SK-N-MC (cell line): ENCODE data around the gene LTV1.

Source experiments
- DNase-seq: peaks from one replicate; pipeline ENCODE4 v3.0.0-alpha.2; 2011; ENCODE audit warnings: low read depth, low spot score
- H3K27ac ChIP-seq: fragments of 200-600 bp; sonication (generic); 2 replicates; pipeline ENCODE4 v1.5.1; 2016; ENCODE audit warnings: mixed run types
- H3K36me3 ChIP-seq: fragments of 200-600 bp; sonication (generic); 2 replicates; pipeline ENCODE4 v1.6.1; 2017; ENCODE audit warnings: antibody characterized with exemption, low read length, mixed read lengths; ENCODE audit not compliant: insufficient read depth
- H3K4me3 ChIP-seq: fragments of 200-600 bp; sonication (generic); 2 replicates; pipeline ENCODE4 v1.5.1; 2016
- H3K9ac ChIP-seq: fragments of 200-600 bp; sonication (generic); 2 replicates; pipeline ENCODE4 v1.8.0; 2017; ENCODE audit warnings: mixed run types, mixed read lengths; ENCODE audit not compliant: insufficient read length
- H3K9me3 ChIP-seq: fragments of 200-600 bp; sonication (generic); 2 replicates; pipeline ENCODE4 v1.6.1; 2017; ENCODE audit warnings: low read depth, mild to moderate bottlenecking, antibody characterized with exemption, low read length, moderate library complexity, mixed read lengths
- EZH2 ChIP-seq: fragments of 200-600 bp; sonication (generic); IDR thresholded peaks from one replicate; pipeline ENCODE4 v1.6.1; 2017; ENCODE audit warnings: antibody characterized with exemption
- FOXP2 ChIP-seq: optimal IDR thresholded peaks from 2 replicates; pipeline ENCODE3; 2011; ENCODE audit warnings: mild to moderate bottlenecking, moderate library complexity; ENCODE audit not compliant: insufficient read depth; ENCODE audit errors: extremely low read length, control extremely low read depth
- POLR2AphosphoS5 ChIP-seq: IDR thresholded peaks from 2 replicates; pipeline ENCODE4 v1.6.1; 2012; ENCODE audit warnings: mild to moderate bottlenecking, low read depth, low read length, borderline replicate concordance

The LTV1 gene

DNA sequence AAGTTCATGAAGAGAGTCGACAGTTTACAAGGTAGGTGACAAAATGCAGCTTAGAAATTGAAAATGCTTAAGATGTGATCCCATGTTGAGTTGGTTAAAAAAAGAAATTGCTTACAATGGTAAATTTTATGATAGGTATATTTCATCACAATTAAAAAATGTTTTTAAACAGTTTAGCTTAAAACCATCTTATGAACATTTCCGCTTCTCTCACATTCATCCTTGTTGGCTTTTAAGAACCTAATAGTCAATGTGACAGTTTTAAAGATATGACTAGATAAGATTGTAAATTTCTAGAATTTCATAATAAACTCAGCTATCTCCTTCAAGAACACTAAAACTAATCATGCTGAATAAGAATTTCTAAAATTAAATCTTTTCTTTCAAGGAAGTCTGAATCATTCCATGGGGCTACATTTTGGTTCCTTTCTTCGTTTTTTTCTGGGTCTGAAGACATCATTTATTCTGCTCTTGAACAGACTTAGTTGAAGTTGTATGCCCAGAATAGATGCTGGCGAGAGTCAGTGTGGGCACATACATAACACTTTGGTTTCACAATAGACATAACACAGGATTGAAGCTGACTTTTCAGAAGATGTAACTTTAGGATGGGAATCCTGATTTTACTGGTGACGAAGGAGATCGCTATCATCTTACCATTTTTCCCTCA, 35.9 kb upstream of the LTV1 start:
- no peak for DNase-seq
- Histone ChIP-seq H3K27ac (no peak overlapping the region), H3K4me3 (no peak overlapping the region), H3K36me3 (no peaks in the 10 kb centered on the region), H3K9me3 (no peaks in the 10 kb centered on the region), H3K9ac (no peak overlapping the region)
- no peak for TF ChIP-seq POLR2AphosphoS5

DNA sequence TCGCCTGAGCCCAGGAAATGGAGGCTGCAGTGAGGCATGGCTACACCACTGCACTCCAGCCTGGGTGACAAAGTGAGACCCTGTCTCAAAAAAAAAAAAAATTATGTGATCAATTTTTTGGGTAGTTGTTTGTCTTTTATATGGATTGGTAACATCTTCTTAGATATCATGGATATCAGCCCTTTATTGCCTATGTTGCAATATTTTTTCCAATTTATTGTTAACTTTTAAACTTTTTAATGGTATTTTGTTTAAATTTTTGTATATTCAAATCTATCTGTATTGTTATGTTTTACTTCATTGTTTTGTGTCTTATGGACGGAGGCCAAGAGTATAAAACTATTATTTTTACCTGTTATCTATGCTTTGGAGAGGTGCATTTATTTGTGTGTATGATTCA, 32.4 kb upstream of the LTV1 start:
- TF ChIP-seq EZH2 = no peak
- no peak for TF ChIP-seq POLR2AphosphoS5
- TF ChIP-seq FOXP2 = no peak
- Histone ChIP-seq H3K36me3 (no peaks in the 10 kb centered on the region), H3K4me3 (no peak overlapping the region), H3K9me3 (no peaks in the 10 kb centered on the region), H3K9ac (no peak overlapping the region), H3K27ac (no peak overlapping the region)
- DNase-seq = no peak

DNA sequence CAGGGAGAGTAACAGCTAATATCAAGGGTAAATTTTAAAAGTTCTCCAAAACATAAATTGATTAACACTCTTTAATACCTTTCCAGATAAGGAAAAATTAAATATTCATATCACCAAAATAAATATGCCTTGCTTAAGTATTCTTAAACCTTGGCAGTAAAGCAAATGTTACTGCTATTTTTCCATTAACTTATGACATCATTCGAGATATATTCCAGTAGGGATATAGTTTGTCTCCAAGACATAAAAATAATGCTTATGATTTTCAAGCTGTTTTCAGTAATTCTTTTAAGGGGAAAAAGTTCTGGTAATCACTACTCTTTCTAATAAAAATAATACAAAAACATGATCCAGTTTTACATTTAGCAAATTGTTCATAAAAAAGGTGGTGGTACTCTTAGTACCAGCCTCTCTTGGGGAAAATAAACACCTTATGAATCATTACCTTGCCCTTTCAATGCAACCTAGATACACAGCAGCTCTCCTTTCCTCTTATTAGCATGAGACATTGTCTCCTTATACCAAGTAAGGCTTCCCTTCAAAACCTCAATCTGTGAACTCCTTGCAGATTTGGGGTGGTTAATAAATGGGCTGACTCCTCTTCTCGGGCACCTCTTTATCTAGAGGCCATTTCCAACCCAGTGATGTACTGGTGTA, 31.5 kb upstream of the LTV1 start:
- no peaks in the 10 kb centered on the region for H3K36me3 ChIP-seq
- DNase-seq = no peak
- no peak overlapping the region for H3K9ac ChIP-seq
- no peak overlapping the region for H3K27ac ChIP-seq
- no peak overlapping the region for H3K4me3 ChIP-seq
- no peaks in the 10 kb centered on the region for H3K9me3 ChIP-seq
- TF ChIP-seq POLR2AphosphoS5 = no peak
- TF ChIP-seq EZH2 = no peak

DNA sequence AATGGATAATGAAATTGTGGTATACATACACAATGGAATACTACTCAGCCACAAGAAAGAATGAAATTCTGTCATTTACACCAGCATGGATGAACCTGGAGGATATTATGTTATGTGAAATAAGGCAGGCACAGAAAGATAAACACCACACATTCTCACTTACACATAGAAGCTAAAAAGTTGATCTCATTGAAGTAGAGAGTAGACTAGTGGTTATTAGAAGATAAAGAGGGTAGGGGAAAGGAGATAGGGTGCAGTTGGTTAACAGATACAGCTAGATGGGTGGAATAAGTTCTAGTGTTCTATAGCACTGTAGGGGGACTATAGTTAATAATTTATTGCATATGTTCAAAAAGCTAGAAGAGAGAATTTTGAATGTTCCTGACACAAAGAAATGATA, 25.5 kb upstream of the LTV1 start:
- TF ChIP-seq EZH2 = no peak
- no peak for TF ChIP-seq FOXP2
- no peak overlapping the region for H3K4me3 ChIP-seq

DNA sequence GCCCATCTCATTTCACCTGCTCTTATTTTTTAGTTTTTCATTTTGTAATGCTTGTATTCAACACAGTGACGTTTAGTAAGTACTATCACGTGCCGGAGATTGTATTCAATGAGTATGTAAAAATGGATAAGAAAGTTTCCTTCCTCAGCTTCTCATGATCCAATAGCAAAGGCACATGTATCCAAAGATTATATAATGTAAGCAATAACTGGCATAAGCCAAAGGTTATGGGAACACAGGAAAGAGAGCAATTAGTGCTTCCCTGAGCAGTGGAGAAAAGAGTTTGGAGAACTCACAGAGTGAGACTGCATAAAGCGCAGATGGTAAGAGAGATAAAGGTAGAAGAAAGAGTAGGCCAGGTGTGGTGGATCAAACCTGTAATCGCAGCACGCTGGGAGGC, 21.8 kb upstream of the LTV1 start:
- H3K27ac ChIP-seq = no peak overlapping the region
- H3K36me3 ChIP-seq = no peaks in the 10 kb centered on the region
- no peak for TF ChIP-seq FOXP2
- no peak for TF ChIP-seq EZH2
- no peak for TF ChIP-seq POLR2AphosphoS5
- no peaks in the 10 kb centered on the region for H3K9me3 ChIP-seq
- no peak overlapping the region for H3K9ac ChIP-seq
- DNase-seq = no peak
- no peak overlapping the region for H3K4me3 ChIP-seq

More for the DNA sequence above, 25.5 kb upstream of the LTV1 start:
- Histone ChIP-seq H3K9me3 (no peaks in the 10 kb centered on the region), H3K9ac (no peak overlapping the region), H3K36me3 (no peaks in the 10 kb centered on the region), H3K27ac (no peak overlapping the region)
- no peak for DNase-seq

DNA sequence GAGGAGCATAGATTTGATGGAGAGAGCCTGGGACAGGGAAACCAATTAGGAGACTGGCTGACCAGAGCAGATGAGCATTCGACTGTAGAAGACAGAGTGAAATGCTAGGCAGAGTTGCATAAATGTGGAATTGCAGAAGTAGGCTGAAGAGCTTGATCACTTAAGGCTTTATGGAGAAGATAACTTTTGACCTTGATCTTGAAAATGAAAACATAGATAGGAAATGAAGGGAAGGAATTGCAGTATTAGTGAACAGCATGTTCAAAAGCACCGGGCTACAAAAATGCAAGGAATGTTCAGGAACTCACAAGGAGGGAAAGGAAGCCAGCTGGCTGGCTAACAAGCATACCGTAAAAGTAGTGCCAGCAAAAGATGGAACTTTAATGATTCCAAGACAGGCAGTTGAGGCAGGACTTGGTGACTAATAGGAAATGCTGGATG, 20.5 kb upstream of the LTV1 start:
- H3K9me3 ChIP-seq = no peaks in the 10 kb centered on the region
- H3K36me3 ChIP-seq = no peaks in the 10 kb centered on the region
- DNase-seq = no peak
- no peak overlapping the region for H3K9ac ChIP-seq
- no peak overlapping the region for H3K27ac ChIP-seq
- no peak overlapping the region for H3K4me3 ChIP-seq
- no peak for TF ChIP-seq FOXP2
- no peak for TF ChIP-seq EZH2
- TF ChIP-seq POLR2AphosphoS5 = no peak

DNA sequence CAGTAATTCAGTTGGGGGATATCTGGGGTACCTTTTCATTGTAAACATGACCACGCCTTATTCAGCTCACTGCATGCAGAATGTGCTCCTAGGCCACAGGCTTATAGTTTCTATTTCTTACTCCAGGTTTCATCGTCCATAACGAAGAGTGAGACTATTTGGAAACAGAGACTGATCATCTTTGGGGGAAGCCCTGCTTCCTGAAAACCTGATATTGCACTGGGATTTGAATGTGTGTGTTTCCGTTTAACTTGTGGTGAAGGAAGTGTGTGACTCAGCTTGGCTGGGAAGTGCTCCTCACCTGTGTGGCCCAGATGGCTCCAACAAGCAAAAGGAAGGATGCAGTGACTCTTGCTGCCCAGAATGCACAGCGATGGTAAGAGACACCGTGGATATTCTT, 19.6 kb upstream of the LTV1 start:
- no peak for DNase-seq
- Histone ChIP-seq H3K9ac (no peak overlapping the region), H3K27ac (no peak overlapping the region), H3K4me3 (no peak overlapping the region), H3K36me3 (no peaks in the 10 kb centered on the region), H3K9me3 (no peaks in the 10 kb centered on the region)
- no peak for TF ChIP-seq EZH2
- no peak for TF ChIP-seq POLR2AphosphoS5
- no peak for TF ChIP-seq FOXP2

DNA sequence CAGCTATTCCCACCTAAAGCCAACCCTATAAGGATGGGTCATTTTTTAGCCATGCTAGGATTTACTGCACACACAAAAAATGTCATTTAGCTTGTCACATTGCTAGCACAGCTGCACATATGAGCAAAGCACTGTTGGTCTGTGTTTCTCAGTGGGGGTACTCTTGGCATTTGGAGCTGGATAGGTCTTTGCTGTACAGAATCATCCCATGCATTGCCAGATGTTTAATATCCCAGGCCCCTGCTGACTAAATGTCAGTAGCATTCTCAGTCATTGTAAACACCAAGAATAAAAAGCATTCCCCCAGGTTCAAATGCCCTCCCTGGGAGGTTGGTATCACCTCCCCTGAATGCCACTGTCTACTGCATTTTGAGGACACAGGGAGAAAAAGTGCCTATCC, 14.6 kb upstream of the LTV1 start:
- no peak overlapping the region for H3K27ac ChIP-seq
- H3K9ac ChIP-seq = no peak overlapping the region
- H3K36me3 ChIP-seq = no peaks in the 10 kb centered on the region
- H3K4me3 ChIP-seq = no peak overlapping the region
- no peak for DNase-seq
- no peaks in the 10 kb centered on the region for H3K9me3 ChIP-seq
- TF ChIP-seq EZH2 (no peak), POLR2AphosphoS5 (no peak), FOXP2 (no peak)

DNA sequence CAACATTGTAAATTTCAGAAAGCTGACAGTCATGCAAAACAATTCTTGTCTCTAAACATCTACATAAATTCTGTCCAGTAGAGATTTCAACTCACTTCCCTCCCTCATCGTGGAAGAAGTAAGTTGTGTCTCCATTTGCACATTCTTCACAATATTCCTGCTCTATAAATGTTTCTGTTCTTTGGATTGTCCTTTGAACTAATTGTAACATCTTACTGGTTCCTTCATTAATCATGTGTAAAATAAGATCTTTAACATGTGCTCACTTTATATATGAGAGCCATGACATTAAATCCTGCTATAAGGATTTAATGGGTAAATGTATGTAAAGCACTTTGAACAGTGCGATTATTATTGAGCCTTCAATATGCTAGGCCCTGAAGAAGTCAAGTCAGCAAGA, 7.0 kb upstream of the LTV1 start:
- Histone ChIP-seq H3K9ac (no peak overlapping the region), H3K9me3 (no peaks in the 10 kb centered on the region), H3K27ac (no peak overlapping the region), H3K36me3 (no peaks in the 10 kb centered on the region), H3K4me3 (no peak overlapping the region)
- no peak for DNase-seq
- no peak for TF ChIP-seq EZH2
- no peak for TF ChIP-seq POLR2AphosphoS5
- TF ChIP-seq FOXP2 = no peak
